Esophagus muscularis mucosa (tissue), 4 donors: ENCODE data around the gene IQCM. TPM values are rescaled to one million over a fixed set of nuclear protein-coding genes. Genes with fewer than 3 reads are reported as not detected.

Experiments
- DNase-seq: peaks from one replicate; pipeline ENCODE4 v3.0.0-alpha.2; 2017; ENCODE audit errors: extremely low spot score
- H3K27ac ChIP-seq, 4 donors: fragments of 200-600 bp; sonication (generic); replicated peaks in 1 of 4; 1 replicate in 3 of 4; 2 replicates in 1 of 4; pipeline ENCODE4 v1.5.1; 2016 to 2019; ENCODE audit warnings: mild to moderate bottlenecking in 1 of 4
- H3K27me3 ChIP-seq, 4 donors: fragments of 200-600 bp; sonication (generic); one replicate each; pipeline versions ENCODE4 v1.5.1 to v1.6.0; 2016 to 2019
- H3K36me3 ChIP-seq, 4 donors: fragments of 200-600 bp; sonication (generic); one replicate each; pipeline ENCODE4 v1.5.1; 2016 to 2019
- H3K4me1 ChIP-seq, 4 donors: fragments of 200-600 bp; sonication (generic); one replicate each; pipeline ENCODE4 v1.5.1; 2016 to 2019
- H3K4me3 ChIP-seq, 4 donors: fragments of 200-600 bp; sonication (generic); 1 replicate in 2 of 4; 2 replicates in 2 of 4; pipeline ENCODE4 v1.5.1; 2016 to 2019; ENCODE audit warnings: mild to moderate bottlenecking in 4 of 4, moderate library complexity in 1 of 4
- H3K9me3 ChIP-seq, 4 donors: fragments of 200-600 bp; sonication (generic); 1 replicate in 3 of 4; 2 replicates in 1 of 4; pipeline ENCODE4 v1.5.1; 2016 to 2019
- EP300 ChIP-seq: sonication (generic); formaldehyde crosslinking; IDR thresholded peaks from one replicate; pipeline ENCODE4 v1.6.1; 2017; ENCODE audit warnings: antibody characterized with exemption
- POLR2A ChIP-seq: fragments of 450-650 bp; IDR thresholded peaks from one replicate; pipeline ENCODE4 v1.6.1; 2017; ENCODE audit warnings: antibody characterized with exemption, moderate library complexity, mild to moderate bottlenecking, low read depth
- POLR2AphosphoS5 ChIP-seq, 2 donors: sonication (generic); formaldehyde crosslinking; IDR thresholded peaks; one replicate each; pipeline ENCODE4 v1.6.1; 2017; ENCODE audit warnings: antibody characterized with exemption in 2 of 2
- WGBS: methylation state at CpG from one replicate; pipeline ENCODE4 v1.1.5; 2018; 5-methylcytosine and 5-hydroxymethylcytosine counted together
- intact Hi-C: fragments of 100-400 bp; cut with DNase I; formaldehyde crosslinking; loops from one replicate; pipeline ENCODE4 v1.15.1; 2023
- total RNA-seq, 4 donors: library from RNA; depleted of rRNA; stranded (reverse); fragments of >200 nt; gene quantifications; one replicate each; pipeline versions ENCODE4 v1.1.0 to v1.2.1, GENCODE V29; 2016
- TF ChIP-seq, protein P1 (sequence below), 3 experiments: fragments of 200-600 bp in 2 of 3; fragments of 450-650 bp in 1 of 3; sonication (generic) in 2 of 3; IDR thresholded peaks; one replicate each; pipeline ENCODE4 v1.5.1; 2017 to 2019; ENCODE audit warnings: antibody characterized with exemption in 3 of 3, mild to moderate bottlenecking in 2 of 3, moderate library complexity in 1 of 3

IQCM gene
- total RNA-seq, 4 donors from 2014 or later = not detected

DNA sequence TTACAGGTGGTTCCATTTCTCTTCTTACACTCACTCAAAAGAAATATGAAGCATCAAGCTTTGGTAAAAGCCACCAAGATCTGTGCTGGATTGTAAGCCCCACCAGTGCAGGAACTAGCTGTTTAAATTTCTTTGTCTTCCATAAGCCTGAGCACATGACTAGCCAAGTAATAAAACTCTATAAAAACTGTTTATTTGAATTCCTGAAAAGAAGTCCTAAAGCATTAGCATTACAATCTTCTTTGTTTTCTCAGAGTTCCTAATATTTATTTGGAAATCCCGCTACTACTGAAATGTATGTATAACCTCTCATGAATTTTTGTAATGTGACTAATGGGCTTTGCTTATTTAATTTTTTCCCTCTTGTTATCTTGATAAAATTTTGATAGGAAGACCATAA, 65.9 kb downstream of the IQCM start:
- no peaks in the 10 kb centered on the region for H3K4me1 ChIP-seq
- TF ChIP-seq POLR2AphosphoS5 (IDR thresholded peaks at IDR 0.05) = no peak
- no peak for TF ChIP-seq POLR2A
- TF ChIP-seq, protein P1, sequence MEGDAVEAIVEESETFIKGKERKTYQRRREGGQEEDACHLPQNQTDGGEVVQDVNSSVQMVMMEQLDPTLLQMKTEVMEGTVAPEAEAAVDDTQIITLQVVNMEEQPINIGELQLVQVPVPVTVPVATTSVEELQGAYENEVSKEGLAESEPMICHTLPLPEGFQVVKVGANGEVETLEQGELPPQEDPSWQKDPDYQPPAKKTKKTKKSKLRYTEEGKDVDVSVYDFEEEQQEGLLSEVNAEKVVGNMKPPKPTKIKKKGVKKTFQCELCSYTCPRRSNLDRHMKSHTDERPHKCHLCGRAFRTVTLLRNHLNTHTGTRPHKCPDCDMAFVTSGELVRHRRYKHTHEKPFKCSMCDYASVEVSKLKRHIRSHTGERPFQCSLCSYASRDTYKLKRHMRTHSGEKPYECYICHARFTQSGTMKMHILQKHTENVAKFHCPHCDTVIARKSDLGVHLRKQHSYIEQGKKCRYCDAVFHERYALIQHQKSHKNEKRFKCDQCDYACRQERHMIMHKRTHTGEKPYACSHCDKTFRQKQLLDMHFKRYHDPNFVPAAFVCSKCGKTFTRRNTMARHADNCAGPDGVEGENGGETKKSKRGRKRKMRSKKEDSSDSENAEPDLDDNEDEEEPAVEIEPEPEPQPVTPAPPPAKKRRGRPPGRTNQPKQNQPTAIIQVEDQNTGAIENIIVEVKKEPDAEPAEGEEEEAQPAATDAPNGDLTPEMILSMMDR (IDR thresholded peaks at IDR 0.05) = no peak
- no peak for TF ChIP-seq EP300
- intact Hi-C loops = no loop called here
- H3K4me3 ChIP-seq = no peak overlapping the region
- no peaks in the 10 kb centered on the region for H3K27me3 ChIP-seq
- no peaks in the 10 kb centered on the region for H3K36me3 ChIP-seq
- no peak for DNase-seq
- no peak overlapping the region for H3K27ac ChIP-seq
- H3K9me3 ChIP-seq = no peaks in the 10 kb centered on the region
- WGBS = 91% methylated on average over 1 of the region's 1 CpG

DNA sequence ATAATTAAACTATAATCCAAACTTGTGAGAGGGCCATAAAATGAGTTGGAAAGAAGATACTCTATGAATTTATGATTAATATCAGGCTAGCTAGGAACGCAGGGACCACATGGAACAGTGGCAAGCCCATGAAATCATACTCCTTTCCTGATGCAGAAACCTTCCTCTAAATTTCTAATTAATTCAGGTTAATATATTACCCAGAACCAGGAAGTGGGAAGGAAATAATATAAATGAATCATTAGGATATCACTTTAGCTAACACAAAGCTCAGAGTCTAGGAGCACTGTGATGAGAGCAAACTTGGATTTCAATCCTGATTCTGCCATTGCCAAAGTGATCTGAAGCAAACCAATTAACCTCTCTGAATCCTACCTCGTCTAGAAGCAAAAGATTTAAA, 68.0 kb downstream of the IQCM start:
- no peak for DNase-seq
- intact Hi-C loops = no loop called here
- H3K27me3 ChIP-seq = no peaks in the 10 kb centered on the region

DNA sequence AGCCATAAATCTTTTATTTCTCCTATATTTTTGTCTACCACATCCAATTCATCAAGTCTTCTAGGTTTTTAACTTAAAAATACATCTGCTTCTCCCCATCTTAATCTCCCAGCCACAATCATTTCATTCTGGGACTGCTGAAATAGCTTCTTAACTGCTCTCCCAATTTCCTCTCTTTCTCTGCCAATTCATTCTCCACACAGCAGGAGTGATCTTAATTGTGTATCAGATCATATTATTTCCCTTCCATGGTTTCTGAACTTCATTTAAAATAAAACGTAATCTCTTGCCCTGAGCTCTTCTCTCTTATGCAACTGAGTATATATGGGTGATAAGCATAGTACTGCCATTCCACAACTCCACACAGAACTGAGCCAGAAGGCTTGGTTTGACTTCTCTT, 69.4 kb downstream of the IQCM start:
- no peak overlapping the region for H3K4me3 ChIP-seq
- no peak for DNase-seq
- no peak for TF ChIP-seq POLR2A
- no peaks in the 10 kb centered on the region for H3K9me3 ChIP-seq
- H3K4me1 ChIP-seq = no peaks in the 10 kb centered on the region
- H3K36me3 ChIP-seq = no peaks in the 10 kb centered on the region
- H3K27ac ChIP-seq = no peak overlapping the region
- intact Hi-C loops = no loop called here
- 76% methylated on average over 1 of the region's 1 CpG for WGBS
- no peaks in the 10 kb centered on the region for H3K27me3 ChIP-seq

More for the DNA sequence above, 68.0 kb downstream of the IQCM start:
- Histone ChIP-seq H3K4me3 (no peak overlapping the region), H3K27ac (no peak overlapping the region), H3K9me3 (no peaks in the 10 kb centered on the region), H3K36me3 (no peaks in the 10 kb centered on the region), H3K4me1 (no peaks in the 10 kb centered on the region)
- WGBS = 72% methylated on average over 2 of the region's 2 CpGs
- TF ChIP-seq, protein P1 (IDR thresholded peaks at IDR 0.05) = no peak
- TF ChIP-seq POLR2A = no peak
- no peak for TF ChIP-seq EP300
- no peak for TF ChIP-seq POLR2AphosphoS5 (IDR thresholded peaks at IDR 0.05)

DNA sequence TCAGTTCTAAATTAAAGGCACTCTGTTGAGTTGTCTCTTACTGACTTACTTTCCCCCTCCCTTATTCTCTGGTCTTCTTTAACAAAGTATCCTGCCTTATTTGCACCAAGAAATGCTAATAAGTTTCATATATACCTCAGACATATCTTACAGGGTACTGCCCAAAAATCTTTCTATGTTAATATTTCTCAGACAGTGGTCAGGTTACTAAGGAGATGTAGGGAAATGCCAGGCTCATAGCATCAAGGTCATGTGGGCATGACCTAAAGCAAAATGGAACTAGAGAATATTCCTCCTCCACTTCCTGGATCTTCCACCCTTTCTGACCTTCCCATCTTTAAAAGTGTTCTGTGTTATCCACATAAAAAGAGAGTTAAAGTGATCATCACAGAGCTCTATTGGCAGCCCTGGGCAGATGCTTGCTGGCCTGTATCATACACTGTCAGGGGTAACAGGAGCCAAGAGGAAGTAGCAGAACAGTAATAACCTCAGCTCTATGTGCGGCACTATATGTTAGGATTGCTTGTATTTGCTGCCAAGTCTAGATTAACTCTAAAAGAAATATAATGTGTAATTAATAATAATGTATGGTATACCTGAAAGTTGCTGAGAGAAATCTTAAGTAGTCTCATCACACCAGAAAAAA, 74.3 kb downstream of the IQCM start:
- H3K27me3 ChIP-seq = no peaks in the 10 kb centered on the region
- H3K4me1 ChIP-seq = no peaks in the 10 kb centered on the region
- no peaks in the 10 kb centered on the region for H3K36me3 ChIP-seq
- no peak for DNase-seq
- no peaks in the 10 kb centered on the region for H3K9me3 ChIP-seq
- WGBS = 81% methylated on average over 1 of the region's 1 CpG
- no peak for TF ChIP-seq EP300
- TF ChIP-seq, protein P1 (IDR thresholded peaks at IDR 0.05) = no peak
- no peak overlapping the region for H3K27ac ChIP-seq
- H3K4me3 ChIP-seq = no peak overlapping the region
- intact Hi-C loops = no loop called here

DNA sequence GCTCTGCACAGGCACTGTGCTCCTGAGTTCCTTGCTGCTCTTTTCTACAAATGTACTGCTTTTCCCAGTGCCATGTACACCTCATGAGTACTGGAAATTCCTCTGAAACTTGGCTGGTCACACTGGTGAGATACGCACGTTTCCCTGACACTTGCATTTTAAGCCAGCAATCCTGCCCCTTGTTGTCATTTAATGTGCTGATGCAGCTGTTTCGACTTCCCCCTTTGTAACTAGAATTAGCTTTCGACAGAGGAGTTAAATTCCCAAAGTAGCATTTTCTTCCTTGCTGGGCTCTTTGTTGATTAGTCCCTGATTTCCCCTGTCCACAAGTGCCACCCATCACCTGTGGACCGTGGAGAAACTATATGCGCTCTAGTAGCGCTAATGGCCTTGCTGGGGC, 77.5 kb downstream of the IQCM start:
- H3K4me1 ChIP-seq = no peaks in the 10 kb centered on the region
- TF ChIP-seq, protein P1 (IDR thresholded peaks at IDR 0.05) = no peak
- intact Hi-C loops = no loop called here
- H3K27me3 ChIP-seq = no peaks in the 10 kb centered on the region
- no peaks in the 10 kb centered on the region for H3K9me3 ChIP-seq
- no peaks in the 10 kb centered on the region for H3K36me3 ChIP-seq
- no peak overlapping the region for H3K4me3 ChIP-seq
- no peak for DNase-seq
- no peak overlapping the region for H3K27ac ChIP-seq
- 78% methylated on average over 7 of the region's 7 CpGs for WGBS
